Gastroesophageal sphincter (tissue), 4 donors: ENCODE results near the gene C14orf119. TPM values are rescaled to one million over a fixed set of nuclear protein-coding genes. Genes with fewer than 3 reads are reported as not detected.

ENCODE experiments used
- ATAC-seq: fragments of 150-250 bp; one replicate; pipeline ENCODE4 v1.9.1; 2016; ENCODE audit warnings: mild to moderate bottlenecking, moderate library complexity
- H3K27ac ChIP-seq, 4 donors: fragments of 200-600 bp; sonication (generic) in 3 of 4; 1 replicate in 3 of 4; 2 replicates in 1 of 4; pipeline ENCODE4 v1.5.1; 2016 to 2019
- H3K27me3 ChIP-seq: fragments of 200-600 bp; sonication (generic); one replicate; pipeline ENCODE4 v1.5.1; 2019
- H3K36me3 ChIP-seq, 2 donors: fragments of 200-600 bp; sonication (generic); one replicate each; pipeline ENCODE4 v1.5.1; 2019; ENCODE audit warnings: control low read depth in 1 of 2
- H3K4me1 ChIP-seq, 3 donors: fragments of 200-600 bp; sonication (generic); 1 replicate in 2 of 3; 2 replicates in 1 of 3; pipeline ENCODE4 v1.5.1; 2016 to 2019; ENCODE audit warnings: control low read depth in 2 of 3
- H3K4me3 ChIP-seq, 2 donors: fragments of 200-600 bp; sonication (generic); one replicate each; pipeline ENCODE4 v1.5.1; 2019; ENCODE audit warnings: mild to moderate bottlenecking in 1 of 2, moderate library complexity in 1 of 2
- H3K9me3 ChIP-seq, 3 donors: fragments of 200-600 bp; sonication (generic); one replicate each; pipeline ENCODE4 v1.5.1; 2017 to 2019; ENCODE audit warnings: control low read depth in 2 of 3
- EP300 ChIP-seq: sonication (generic); formaldehyde crosslinking; IDR thresholded peaks from one replicate; pipeline ENCODE4 v1.6.1; 2017; ENCODE audit warnings: antibody characterized with exemption, mild to moderate bottlenecking
- POLR2A ChIP-seq, 2 donors: fragments of 450-650 bp; IDR thresholded peaks; one replicate each; pipeline ENCODE4 v1.6.1; 2017; ENCODE audit warnings: antibody characterized with exemption in 2 of 2, mild to moderate bottlenecking in 2 of 2, moderate library complexity in 1 of 2
- POLR2AphosphoS5 ChIP-seq: sonication (generic); formaldehyde crosslinking; IDR thresholded peaks from one replicate; pipeline ENCODE4 v1.6.1; 2017; ENCODE audit warnings: antibody characterized with exemption
- WGBS, 2 donors: methylation state at CpG; one replicate each; pipeline ENCODE4 v1.1.5; 2018; ENCODE audit warnings: low coverage in 1 of 2; 5-methylcytosine and 5-hydroxymethylcytosine counted together
- total RNA-seq, 4 donors: library from RNA; depleted of rRNA; stranded (reverse); fragments of >200 nt; gene quantifications; one replicate each; pipeline ENCODE4 v1.1.0, GENCODE V29; 2016
- TF ChIP-seq, protein P1 (sequence below), 4 experiments: fragments of 200-600 bp in 2 of 4; fragments of 450-650 bp in 2 of 4; sonication (generic) in 1 of 4; IDR thresholded peaks; one replicate each; pipeline ENCODE4 v1.5.1; 2017 to 2019; ENCODE audit warnings: antibody characterized with exemption in 4 of 4, mild to moderate bottlenecking in 2 of 4, moderate library complexity in 2 of 4

The C14orf119 gene
- total RNA-seq, 4 donors from 2014 or later, result 31.3 to 38.2 (median 33.4) TPM

DNA sequence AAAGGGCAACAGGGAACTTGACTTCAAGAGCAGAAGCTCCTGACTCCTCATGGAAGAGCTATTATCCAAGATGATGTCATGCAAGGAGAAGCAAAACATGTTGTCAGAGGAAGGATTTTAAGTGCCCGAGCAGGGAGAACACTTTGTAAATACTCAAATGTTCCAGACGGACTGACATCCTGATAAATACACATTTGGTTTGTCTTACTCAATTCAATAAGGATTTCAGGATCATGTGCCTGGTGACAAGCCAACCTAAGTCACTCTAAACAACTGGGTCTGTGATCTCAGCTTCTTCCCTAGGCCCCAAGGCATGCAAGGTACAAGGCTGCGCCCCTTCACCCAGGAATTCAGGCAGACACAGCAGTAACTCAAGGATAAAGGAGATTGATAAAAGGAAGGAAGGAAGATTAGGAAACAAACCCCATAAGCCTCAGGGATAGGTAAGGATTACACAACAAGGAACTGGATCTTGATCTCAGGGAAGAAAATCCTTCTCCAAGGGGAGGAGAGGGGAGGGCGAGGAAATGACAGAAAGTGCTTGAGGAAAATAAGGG lies 50.6 kb downstream of the C14orf119 start:
- TF ChIP-seq POLR2A (IDR thresholded peaks at IDR 0.05) (no peak), POLR2AphosphoS5 (peak; percentile 88), EP300 (peak; percentile 63)
- H3K36me3 ChIP-seq, result peaks cover 0 to 19% of the 10 kb centered on the region in 2 donors
- no peaks in the 10 kb centered on the region for H3K27me3 ChIP-seq
- no peaks in the 10 kb centered on the region for H3K9me3 ChIP-seq
- H3K4me3 ChIP-seq, result no peak overlapping the region
- H3K27ac ChIP-seq, result peak overlapping the region; percentile 89 to 95 (median 90)
- peak; percentile 74 for ATAC-seq
- 19 to 49% methylated on average over 3 to 4 of the region's 4 CpGs for WGBS, 2 donors
- H3K4me1 ChIP-seq, result peaks cover 12 to 100% (median 12%) of the 10 kb centered on the region in 3 donors

DNA sequence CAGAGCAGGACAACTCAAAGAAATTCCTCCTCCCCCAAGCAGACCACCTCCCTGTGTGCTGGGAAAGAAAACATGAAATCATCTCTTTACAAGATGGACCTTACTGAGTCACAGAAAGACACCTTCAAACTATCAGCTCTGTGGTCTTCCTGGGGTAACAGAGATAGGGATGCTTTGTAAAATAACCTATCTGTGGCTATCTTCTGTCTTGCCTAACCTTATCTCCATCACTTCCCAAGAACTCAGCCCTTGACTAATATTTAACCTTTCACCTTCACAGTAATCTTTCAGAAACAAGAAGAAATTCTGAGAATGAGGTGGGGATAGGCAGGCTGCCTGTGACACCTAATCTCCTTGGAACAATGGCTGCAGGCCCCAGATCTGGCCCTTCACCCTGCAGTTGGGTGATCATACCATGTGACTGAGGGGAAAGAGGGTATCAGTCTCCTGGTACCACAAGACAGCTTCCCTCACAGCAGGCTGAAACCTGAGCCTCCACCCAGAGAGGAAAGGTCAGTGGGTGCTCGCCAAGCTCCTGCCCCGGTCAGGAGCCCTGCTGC lies 51.1 kb downstream of the C14orf119 start:
- ATAC-seq, result no peak
- TF ChIP-seq POLR2A (IDR thresholded peaks at IDR 0.05) (no peak), EP300 (no peak), POLR2AphosphoS5 (no peak)
- TF ChIP-seq, protein P1, sequence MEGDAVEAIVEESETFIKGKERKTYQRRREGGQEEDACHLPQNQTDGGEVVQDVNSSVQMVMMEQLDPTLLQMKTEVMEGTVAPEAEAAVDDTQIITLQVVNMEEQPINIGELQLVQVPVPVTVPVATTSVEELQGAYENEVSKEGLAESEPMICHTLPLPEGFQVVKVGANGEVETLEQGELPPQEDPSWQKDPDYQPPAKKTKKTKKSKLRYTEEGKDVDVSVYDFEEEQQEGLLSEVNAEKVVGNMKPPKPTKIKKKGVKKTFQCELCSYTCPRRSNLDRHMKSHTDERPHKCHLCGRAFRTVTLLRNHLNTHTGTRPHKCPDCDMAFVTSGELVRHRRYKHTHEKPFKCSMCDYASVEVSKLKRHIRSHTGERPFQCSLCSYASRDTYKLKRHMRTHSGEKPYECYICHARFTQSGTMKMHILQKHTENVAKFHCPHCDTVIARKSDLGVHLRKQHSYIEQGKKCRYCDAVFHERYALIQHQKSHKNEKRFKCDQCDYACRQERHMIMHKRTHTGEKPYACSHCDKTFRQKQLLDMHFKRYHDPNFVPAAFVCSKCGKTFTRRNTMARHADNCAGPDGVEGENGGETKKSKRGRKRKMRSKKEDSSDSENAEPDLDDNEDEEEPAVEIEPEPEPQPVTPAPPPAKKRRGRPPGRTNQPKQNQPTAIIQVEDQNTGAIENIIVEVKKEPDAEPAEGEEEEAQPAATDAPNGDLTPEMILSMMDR (IDR thresholded peaks at IDR 0.05), result no peak
- Histone ChIP-seq H3K27me3 (no peaks in the 10 kb centered on the region), H3K27ac (peak overlapping the region; percentile 89 to 95 (median 90)), H3K9me3 (no peaks in the 10 kb centered on the region), H3K4me3 (no peak overlapping the region), H3K36me3 (peaks cover 0 to 20% of the 10 kb centered on the region in 2 donors), H3K4me1 (peaks cover 12 to 100% (median 12%) of the 10 kb centered on the region in 3 donors)
- no CpG with 5 or more reads among the region's 2 CpGs for WGBS, 2 donors

DNA sequence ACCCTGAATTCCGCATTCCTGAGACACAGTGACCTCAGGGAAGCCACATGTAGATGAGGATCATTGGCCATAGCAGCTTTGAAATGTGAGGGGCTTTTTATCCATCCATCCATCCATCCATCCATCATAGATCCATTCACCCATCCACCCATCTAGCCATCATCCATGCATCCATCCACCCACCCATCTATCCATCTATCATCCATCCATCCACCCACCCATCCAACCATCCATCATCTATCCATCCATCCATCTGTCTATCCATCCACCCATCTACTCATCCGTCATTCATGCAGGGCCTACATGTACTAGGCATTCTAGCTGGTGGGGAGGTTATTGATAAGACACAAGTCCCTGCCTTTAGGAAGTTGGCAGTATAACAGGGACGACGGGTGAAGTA lies 51.7 kb downstream of the C14orf119 start:
- WGBS, 2 donors, result 100% methylated on average over 2 to 4 of the region's 4 CpGs
- Histone ChIP-seq H3K27me3 (no peaks in the 10 kb centered on the region), H3K27ac (peak overlapping the region; percentile 89 to 95 (median 90))

DNA sequence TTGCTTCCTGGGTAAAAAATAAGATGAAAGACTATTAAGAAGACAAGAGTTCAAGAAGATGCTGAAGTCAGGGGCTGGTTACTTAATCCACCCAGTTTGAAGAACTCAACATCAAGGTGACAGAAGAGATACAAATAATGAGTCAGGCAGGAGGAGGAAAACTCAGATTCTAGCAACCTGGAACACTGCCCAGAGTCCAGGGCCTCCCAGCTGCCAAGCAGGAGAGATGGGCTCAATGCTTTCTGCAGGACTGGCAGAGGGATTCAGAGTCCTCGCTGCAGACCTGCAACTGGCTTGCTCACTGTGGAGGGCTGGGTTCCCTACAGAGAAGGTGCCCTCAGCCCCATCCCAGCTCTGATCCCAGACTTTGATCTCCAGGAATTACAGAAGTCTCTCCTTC lies 52.4 kb downstream of the C14orf119 start:
- ATAC-seq, result peak; percentile 13
- H3K27me3 ChIP-seq, result no peaks in the 10 kb centered on the region
- peak overlapping the region; percentile 89 to 95 (median 90) for H3K27ac ChIP-seq

More for the DNA sequence above, 51.7 kb downstream of the C14orf119 start:
- H3K4me3 ChIP-seq, result no peak overlapping the region
- TF ChIP-seq EP300, result no peak
- TF ChIP-seq POLR2A (IDR thresholded peaks at IDR 0.05), result no peak
- no peak for TF ChIP-seq POLR2AphosphoS5
- TF ChIP-seq, protein P1 (IDR thresholded peaks at IDR 0.05), result no peak
- H3K36me3 ChIP-seq, result peaks cover 0 to 20% of the 10 kb centered on the region in 2 donors
- no peak for ATAC-seq
- H3K9me3 ChIP-seq, result no peaks in the 10 kb centered on the region
- H3K4me1 ChIP-seq, result peaks cover 9 to 100% (median 12%) of the 10 kb centered on the region in 3 donors

DNA sequence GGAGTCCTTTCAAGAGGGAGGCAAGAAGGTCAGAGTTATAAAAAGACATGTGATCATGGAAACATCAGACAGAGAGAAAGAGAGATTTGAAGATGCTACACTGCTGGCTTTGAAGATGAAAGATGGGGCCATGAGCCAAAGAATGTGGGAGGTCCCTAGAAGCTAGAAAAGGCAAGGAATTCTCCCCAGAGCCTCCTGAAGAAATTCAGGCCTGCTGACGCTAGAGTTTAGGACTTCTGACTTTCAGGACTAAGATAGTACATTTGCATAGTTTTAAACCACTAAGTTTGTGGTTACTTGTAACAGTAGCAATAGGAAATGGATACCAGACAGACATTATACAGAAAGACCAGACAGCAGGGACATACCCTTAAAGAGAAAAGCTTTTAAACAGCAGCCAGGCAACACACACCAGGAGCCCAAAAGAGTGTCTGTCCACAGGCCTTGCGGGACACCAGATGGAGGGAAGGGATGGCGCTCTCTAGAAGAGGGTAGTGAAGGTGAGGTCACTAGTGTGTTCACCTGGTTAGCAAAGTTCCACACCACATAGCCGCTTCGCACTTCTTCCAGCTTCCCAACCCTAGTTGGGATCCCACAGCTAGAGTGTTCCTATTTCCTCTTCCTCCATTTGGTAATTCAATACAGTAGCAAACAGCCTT lies 53.4 kb downstream of the C14orf119 start:
- H3K9me3 ChIP-seq, result no peaks in the 10 kb centered on the region
- peaks cover 8 to 100% (median 12%) of the 10 kb centered on the region in 3 donors for H3K4me1 ChIP-seq
- peak overlapping the region; percentile 89 to 95 (median 90) for H3K27ac ChIP-seq
- ATAC-seq, result peak; percentile 37
- peaks cover 0 to 12% of the 10 kb centered on the region in 2 donors for H3K36me3 ChIP-seq
- H3K27me3 ChIP-seq, result no peaks in the 10 kb centered on the region
- no peak overlapping the region for H3K4me3 ChIP-seq
- 81 to 86% methylated on average over 5 of the region's 5 CpGs for WGBS, 2 donors
- TF ChIP-seq EP300 (no peak), POLR2A (IDR thresholded peaks at IDR 0.05) (no peak), POLR2AphosphoS5 (no peak)
- TF ChIP-seq, protein P1 (IDR thresholded peaks at IDR 0.05), result no peak

More for the DNA sequence above, 52.4 kb downstream of the C14orf119 start:
- peaks cover 8 to 100% (median 12%) of the 10 kb centered on the region in 3 donors for H3K4me1 ChIP-seq
- TF ChIP-seq POLR2AphosphoS5 (peak; percentile 38), EP300 (no peak)
- peaks cover 0 to 17% of the 10 kb centered on the region in 2 donors for H3K36me3 ChIP-seq
- H3K9me3 ChIP-seq, result no peaks in the 10 kb centered on the region
- no peak overlapping the region for H3K4me3 ChIP-seq
- WGBS, 2 donors, result 44 to 80% methylated on average over 1 of the region's 1 CpG
